Fibroblast of gingiva (primary cell): Measurements from ENCODE around the gene ATPAF1.
"Not testable (repeated sequence)": the region's sequence is repeated elsewhere in the genome, so short reads cannot be mapped to it uniquely, and the experiment has no call there.

Experiments
- DNase-seq: peaks from one replicate; pipeline ENCODE4 v3.0.0-alpha.2; 2011; ENCODE audit warnings: low read depth

The ATPAF1 gene

GRCh38 chr1:46667782-46668760 lies at the start of gene ATPAF1:
ATPAF1 (minus strand) TSS chr1:46668364; CDS start chr1:46668322, 42 bp downstream.
- DNase-seq, result peak; percentile 76

DNA sequence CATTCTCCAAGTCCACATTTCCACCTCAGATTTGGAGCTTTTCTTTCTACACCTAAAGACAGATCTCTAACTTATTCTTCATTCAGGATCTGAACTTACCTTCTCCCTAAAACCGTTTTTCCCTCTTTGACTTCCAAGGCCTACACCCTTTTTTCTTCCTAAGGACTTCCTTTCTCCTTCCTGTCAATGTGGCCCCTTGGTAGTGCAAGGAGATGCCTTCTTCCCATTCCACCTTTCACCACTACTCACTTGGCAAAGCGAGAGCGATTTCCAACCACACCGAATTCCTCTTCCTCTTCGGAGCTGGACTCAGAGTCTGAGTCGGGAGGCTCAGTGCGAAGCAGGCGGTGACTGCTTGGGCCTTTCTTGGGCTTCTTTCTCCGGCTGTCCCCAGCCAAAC lies 49.5 kb upstream of the ATPAF1 start:
- DNase-seq, result no peak

- DNase-seq, result no peak
Observed at GRCh38 chr1:46714976-46715375, 46.8 kb upstream of the ATPAF1 start.

GRCh38 chr1:46708121-46708520 lies 40.0 kb upstream of the ATPAF1 start:
- DNase-seq, result peak; percentile 44

GRCh38 chr1:46705408-46705807 lies 37.2 kb upstream of the ATPAF1 start:
- no peak for DNase-seq

DNA sequence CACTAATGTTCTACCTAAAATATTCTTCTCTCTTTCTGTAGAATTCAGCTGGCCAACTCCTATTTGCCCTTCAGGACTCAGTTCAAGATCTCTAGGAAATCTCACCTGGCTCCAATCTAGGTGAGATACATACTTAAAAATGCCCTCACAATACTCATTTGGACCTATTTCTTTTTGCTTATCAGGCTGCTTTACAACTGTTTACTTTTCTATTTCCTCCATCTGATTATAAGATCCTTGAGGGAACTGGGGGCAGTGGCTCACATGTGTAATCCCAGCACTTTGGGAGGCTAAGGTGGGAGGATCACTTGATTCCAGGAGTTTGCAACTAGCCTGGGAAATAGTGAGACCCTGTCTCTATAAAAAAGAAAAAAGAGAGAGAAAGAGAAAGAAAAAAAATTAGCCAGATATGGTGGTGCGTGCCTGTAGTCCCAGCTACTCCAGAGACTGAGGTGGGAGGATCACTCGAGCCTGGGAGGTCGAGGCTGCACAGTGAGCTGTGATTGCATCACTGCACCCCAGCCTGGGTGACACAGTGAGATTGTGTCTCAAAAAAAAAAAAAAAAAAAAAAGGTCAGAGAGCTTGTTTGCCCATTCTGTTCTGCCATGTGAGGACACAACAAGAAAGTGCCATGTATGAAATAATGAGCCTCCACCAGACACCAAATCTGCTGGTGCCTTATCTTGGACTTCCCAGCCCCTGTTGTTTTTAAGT lies 35.9 kb upstream of the ATPAF1 start:
- DNase-seq, result no peak

DNA sequence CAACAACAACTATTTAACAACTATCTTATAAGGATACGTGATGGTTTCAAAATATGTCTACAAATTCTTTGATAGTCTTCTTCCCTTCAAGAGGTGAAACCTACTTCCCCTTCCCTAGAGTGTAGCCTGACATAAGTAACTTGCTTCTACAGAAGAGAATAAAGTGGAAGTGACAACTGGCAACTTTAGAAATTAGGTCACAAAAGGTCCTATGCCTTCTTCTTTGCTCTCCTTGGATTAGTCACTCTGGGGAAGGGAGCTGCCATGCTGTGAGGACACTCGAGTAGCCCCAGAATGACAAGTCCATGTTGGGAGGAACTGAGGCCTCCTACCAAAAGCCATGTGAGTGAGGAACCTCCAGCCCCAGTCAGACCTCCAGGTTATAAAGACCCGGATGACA lies 31.5 kb upstream of the ATPAF1 start:
- no peak for DNase-seq

GRCh38 chr1:46697053-46697452 lies 28.9 kb upstream of the ATPAF1 start:
- no peak for DNase-seq

DNA sequence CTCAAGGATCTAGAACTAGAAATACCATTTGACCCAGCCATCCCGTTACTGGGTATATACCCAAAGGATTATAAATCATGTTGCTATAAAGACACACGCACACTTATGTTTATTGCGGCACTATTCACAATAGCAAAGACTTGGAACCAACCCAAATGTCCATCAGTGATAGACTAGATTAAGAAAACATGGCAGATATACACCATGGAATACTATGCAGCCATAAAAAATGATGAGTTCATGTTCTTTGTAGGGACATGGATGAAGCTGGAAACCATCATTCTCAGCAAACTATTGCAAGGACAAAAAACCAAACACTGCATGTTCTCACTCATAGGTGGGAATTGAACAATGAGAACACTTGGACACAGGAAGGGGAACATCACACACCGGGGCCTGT lies 26.5 kb upstream of the ATPAF1 start:
- not testable (repeated sequence) for DNase-seq

GRCh38 chr1:46692811-46693770 lies 24.9 kb upstream of the ATPAF1 start:
- DNase-seq, result no peak

GRCh38 chr1:46691997-46692790 lies 24.0 kb upstream of the ATPAF1 start:
- no peak for DNase-seq

DNA sequence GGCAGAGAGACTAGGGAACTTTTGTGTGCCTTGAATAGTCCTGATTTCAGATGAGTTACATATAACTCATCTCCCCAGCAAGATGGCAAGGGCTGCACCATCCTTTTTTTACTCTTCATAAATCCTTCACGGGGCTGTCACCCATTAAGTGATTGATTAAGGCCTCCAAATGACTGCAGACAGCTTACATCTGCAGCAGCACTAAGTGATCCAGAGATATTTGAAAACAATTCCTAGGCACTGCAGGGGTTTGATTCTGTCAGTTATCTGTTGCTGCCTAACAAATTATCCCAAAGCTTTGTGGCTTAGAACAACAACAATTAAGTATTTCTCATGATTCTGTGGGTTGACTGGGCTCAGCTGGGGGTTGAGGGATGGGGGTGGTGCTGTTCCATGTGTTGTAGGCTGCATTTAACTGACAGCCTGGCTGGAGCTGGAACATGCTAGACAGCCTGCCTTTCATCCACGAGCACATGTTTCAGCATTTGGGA lies 22.8 kb upstream of the ATPAF1 start:
- no peak for DNase-seq

DNA sequence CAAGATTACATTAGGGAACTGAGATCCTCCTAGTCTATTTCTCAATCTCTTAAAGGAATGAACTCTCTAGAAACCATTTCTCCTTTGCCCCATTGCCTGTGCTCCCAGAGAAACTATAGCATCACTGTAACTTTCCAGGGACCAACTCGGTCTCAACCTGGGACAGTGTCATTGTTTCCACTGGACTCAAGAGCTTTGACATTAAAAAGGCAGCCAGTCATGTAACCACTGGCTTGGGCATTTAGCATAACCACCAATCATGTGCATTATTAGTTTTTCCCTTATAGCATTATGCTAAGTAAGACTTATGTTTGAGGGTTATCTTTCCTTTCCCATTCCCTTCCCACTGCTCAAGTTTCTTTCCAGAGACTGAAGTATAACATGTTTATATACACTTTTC lies 21.7 kb upstream of the ATPAF1 start:
- no peak for DNase-seq

DNA sequence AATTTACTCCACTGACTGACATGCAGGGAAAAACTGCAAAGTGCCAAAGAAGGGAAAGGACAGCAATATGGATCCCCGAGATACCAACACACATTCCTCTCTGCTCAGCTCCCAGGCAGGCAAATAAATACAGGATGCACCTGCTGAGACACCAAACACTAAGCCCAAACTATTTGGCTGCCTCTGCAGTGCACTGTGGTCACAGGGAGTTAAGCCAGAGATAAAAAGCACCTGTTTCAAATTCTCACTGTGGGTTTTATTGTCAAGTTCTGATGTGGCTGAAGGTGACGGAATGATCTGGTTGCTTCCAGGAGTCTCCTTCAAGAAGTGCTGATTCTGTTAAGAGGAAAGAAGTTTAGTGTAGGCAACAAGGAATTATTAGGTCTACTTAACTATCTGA lies 21.2 kb upstream of the ATPAF1 start:
- no peak for DNase-seq

- no peak for DNase-seq
Observed at GRCh38 chr1:46687921-46688509, 19.9 kb upstream of the ATPAF1 start.

DNA sequence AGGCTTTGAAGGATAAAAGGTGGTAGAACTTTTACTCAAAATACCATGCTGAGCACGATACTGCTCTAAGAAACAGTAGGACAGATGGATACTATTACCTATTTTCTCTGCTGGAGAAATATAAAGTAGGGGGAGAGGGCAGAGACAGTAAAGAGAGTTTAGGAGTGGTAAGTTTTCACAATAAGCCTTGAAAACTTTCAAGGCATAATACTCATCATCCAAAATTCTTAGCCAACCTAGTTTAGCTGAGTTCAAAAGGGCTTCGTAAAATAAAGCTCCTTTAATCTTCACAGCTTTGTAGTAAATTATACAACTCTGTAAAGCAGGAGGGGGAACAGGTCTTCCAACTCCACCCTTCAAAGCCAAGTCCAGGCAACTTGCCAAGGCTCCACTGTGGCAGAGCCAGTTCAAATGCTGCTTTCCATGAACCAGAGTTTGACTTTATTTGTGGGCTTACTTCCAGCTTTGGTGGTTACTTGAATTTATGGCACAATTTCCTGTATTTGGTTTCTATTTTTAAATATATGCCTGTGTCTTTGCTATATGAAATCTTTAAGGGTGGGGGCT lies 19.0 kb upstream of the ATPAF1 start:
- DNase-seq, result peak; percentile 26

DNA sequence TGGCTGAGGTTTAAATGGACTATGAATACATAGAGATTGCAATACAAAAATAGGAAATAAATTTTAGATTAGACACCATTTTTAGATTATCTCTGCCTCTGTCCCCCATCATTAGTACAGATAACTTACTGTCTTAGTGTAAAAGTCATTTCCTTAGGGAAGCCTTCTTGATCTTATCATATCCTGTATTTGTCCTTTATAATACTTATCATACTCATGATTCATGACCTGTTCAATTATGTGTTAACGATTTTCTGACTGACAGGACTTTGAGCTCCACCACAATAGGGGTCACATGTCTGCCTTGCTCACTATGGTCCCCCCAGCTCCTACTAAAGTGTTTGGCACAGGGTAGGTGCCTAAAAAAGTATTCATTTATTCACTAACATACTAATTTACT lies 18.1 kb upstream of the ATPAF1 start:
- no peak for DNase-seq

DNA sequence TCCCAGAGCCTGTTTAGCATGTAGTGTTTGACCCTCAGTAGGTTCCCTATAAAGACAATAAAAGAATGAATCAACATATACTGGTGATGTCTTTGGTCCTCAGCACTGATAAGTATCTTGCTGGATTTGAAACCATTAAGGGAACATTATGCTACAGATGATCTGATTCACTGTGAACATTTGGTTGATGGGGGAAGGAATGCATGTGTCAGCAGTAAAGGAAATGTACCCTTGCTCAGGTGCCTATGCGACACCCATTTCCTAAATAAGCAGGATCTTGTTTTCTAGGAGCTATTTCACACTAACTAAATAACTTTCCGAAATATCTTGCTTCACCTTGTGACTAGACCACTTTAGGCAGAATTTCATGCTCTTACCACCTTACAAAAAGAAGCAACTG lies 16.5 kb upstream of the ATPAF1 start:
- DNase-seq, result no peak

GRCh38 chr1:46682064-46682463 lies 13.9 kb upstream of the ATPAF1 start:
- no peak for DNase-seq

DNA sequence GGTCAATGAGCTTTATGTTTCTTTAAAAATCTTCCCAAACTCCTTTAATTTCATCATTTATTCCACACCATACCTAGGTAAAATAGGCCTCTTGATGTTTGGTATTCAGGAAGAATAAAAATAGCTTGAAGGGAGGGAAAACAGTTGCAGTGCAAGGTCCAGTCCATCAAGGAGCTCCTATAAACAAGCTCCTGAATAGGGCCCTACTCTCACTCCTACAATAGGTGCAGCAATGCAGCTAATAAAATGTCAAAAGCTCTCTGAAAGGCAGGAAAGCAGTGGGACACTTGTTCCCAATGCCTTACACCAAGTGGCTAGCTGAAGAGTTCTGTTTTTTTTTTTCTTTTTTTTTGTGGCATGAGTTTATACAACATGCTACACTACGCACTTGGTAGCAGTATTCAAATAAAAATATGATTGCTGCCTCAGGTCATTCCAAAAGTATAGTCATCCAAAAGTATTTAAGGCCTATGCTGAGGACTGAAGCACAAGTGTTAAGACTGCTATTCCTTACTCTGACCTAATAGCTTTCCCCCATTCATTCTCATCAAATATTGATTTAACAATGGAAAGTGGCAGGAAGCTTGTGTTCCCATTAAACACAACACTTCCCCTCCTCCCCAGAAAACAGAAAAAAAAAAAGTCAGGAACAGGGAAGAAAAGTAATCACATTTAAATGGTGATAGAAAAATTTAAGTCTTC lies 13.3 kb upstream of the ATPAF1 start:
- DNase-seq, result no peak
